Gastroesophageal sphincter (tissue), 3 donors: ENCODE data around the gene SNTG2.

ENCODE experiments used
- EP300 ChIP-seq: sonication (generic); formaldehyde crosslinking; IDR thresholded peaks from one replicate; pipeline ENCODE4 v1.6.1; 2017; ENCODE audit warnings: antibody characterized with exemption, mild to moderate bottlenecking
- POLR2A ChIP-seq, 2 donors: fragments of 450-650 bp; IDR thresholded peaks; one replicate each; pipeline ENCODE4 v1.6.1; 2017; ENCODE audit warnings: antibody characterized with exemption in 2 of 2, mild to moderate bottlenecking in 2 of 2, moderate library complexity in 1 of 2
- POLR2AphosphoS5 ChIP-seq: sonication (generic); formaldehyde crosslinking; IDR thresholded peaks from one replicate; pipeline ENCODE4 v1.6.1; 2017; ENCODE audit warnings: antibody characterized with exemption
- TF ChIP-seq, protein P1 (sequence below), 4 experiments: fragments of 200-600 bp in 2 of 4; fragments of 450-650 bp in 2 of 4; sonication (generic) in 1 of 4; IDR thresholded peaks; one replicate each; pipeline ENCODE4 v1.5.1; 2017 to 2019; ENCODE audit warnings: antibody characterized with exemption in 4 of 4, mild to moderate bottlenecking in 2 of 4, moderate library complexity in 2 of 4

DNA sequence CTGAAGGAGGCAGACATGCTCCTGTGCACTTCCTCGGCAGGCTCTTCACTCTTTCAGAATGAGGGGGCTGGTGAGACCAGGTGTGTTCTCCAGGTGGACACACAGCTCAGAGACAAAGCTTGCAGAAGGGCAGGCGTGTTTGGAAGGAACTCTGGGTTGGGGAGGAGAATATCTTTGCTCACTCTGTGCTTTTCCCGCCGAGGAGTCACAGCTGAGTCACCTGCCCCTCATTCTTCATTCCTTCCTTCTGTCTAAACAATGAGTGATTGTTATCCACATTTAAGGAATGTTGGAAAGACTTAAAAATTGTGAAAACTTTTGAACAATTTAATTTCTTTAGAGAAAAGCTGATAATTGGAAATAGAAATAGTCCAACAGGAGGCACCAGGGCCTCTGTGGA lies 336.3 kb downstream of the SNTG2 start:
- TF ChIP-seq, protein P1, sequence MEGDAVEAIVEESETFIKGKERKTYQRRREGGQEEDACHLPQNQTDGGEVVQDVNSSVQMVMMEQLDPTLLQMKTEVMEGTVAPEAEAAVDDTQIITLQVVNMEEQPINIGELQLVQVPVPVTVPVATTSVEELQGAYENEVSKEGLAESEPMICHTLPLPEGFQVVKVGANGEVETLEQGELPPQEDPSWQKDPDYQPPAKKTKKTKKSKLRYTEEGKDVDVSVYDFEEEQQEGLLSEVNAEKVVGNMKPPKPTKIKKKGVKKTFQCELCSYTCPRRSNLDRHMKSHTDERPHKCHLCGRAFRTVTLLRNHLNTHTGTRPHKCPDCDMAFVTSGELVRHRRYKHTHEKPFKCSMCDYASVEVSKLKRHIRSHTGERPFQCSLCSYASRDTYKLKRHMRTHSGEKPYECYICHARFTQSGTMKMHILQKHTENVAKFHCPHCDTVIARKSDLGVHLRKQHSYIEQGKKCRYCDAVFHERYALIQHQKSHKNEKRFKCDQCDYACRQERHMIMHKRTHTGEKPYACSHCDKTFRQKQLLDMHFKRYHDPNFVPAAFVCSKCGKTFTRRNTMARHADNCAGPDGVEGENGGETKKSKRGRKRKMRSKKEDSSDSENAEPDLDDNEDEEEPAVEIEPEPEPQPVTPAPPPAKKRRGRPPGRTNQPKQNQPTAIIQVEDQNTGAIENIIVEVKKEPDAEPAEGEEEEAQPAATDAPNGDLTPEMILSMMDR (IDR thresholded peaks at IDR 0.05), result no peak
- no peak for TF ChIP-seq POLR2A (IDR thresholded peaks at IDR 0.05)
- no peak for TF ChIP-seq POLR2AphosphoS5
- TF ChIP-seq EP300, result no peak
